ENCODE measurements around the gene CAMK1G.

CAMK1G gene

DNA sequence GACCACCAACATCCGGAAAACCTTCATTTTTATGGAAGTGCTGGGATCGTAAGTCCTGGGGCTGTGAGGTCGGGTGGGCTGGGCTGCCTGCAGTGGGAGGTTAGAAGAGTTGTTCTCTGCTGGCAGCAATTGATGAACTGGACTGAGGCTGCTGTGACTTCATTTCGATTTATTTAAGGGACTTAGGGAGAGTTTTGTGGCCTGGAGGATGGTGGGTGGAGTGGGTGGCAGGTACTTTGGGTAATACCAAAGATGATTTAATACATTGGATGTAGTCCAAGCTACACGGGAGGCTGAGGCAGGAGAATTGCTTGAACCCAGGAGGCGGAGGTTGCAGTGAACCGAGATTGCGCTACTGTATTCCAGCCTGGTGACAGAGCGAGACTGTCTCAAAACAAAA lies 11.5 kb downstream of the CAMK1G start:
- H3K4me3 ChIP-seq (ENCODE audit: control insufficient read depth, low read depth, low read length): no peak overlapping the region
- DNase-seq (ENCODE audit: low read depth): no peak
- TF ChIP-seq, protein P1, sequence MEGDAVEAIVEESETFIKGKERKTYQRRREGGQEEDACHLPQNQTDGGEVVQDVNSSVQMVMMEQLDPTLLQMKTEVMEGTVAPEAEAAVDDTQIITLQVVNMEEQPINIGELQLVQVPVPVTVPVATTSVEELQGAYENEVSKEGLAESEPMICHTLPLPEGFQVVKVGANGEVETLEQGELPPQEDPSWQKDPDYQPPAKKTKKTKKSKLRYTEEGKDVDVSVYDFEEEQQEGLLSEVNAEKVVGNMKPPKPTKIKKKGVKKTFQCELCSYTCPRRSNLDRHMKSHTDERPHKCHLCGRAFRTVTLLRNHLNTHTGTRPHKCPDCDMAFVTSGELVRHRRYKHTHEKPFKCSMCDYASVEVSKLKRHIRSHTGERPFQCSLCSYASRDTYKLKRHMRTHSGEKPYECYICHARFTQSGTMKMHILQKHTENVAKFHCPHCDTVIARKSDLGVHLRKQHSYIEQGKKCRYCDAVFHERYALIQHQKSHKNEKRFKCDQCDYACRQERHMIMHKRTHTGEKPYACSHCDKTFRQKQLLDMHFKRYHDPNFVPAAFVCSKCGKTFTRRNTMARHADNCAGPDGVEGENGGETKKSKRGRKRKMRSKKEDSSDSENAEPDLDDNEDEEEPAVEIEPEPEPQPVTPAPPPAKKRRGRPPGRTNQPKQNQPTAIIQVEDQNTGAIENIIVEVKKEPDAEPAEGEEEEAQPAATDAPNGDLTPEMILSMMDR (conservative IDR thresholded peaks at IDR 0.05; ENCODE audit: control insufficient read depth, insufficient read depth, low read depth, low read length): no peak

DNA sequence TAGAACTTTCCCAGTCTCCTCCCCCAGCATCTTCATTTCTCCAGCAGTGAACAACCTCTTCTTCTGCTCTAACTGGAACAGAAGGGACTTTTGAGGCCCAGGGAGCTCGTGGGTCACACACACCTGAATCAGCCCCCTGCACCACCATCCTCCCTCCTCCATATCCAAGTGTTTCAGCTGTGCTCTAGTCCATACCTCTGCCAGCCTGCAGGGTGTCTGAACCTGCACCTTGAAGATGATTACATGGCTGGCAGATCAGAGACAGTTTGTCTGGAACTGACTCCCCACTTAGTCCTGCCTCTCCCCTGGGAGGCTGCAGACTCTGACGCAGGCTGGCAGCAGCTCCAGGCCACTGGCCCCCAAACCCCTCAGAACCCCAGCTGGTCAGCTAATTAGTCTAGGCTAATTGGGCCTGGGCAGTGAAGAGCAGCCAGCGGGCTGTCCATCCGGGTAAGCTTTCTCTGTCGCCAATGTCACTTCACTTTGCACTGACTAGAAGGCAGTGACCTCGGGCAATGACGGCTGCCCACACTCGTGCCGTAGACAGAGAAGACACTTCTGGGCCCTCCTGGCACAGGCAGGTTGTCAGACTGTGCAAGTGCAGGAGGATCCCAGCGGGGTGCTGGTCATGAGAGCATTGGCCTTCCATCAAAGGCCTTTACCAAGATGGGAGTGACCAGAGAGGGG lies 12.2 kb downstream of the CAMK1G start:
- TF ChIP-seq, protein P1 (conservative IDR thresholded peaks at IDR 0.05; ENCODE audit: control insufficient read depth, insufficient read depth, low read depth, low read length): no peak
- no peak for DNase-seq (ENCODE audit: low read depth)
- H3K4me3 ChIP-seq (ENCODE audit: control insufficient read depth, low read depth, low read length): no peak overlapping the region

DNA sequence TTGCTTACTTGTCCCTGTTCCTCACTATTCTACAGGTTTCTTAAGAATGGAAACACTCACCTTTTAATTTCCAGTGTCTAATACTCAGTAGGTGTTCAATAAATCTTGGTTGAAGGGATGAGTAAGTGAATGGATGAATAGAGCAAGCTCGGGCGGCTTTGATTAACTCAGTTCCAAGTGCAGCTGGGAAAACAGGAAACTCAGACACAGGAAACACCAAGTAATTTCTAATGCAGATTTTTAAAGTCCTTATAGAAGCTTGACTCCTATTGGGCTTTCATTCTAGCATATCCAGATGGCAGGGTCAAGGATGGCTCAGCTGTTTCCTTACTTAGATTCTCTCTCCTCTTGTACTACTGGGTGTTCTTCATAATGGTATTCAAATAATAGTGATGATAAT lies 14.0 kb downstream of the CAMK1G start:
- TF ChIP-seq, protein P1 (conservative IDR thresholded peaks at IDR 0.05; ENCODE audit: control insufficient read depth, insufficient read depth, low read depth, low read length): no peak
- H3K4me3 ChIP-seq (ENCODE audit: control insufficient read depth, low read depth, low read length): no peak overlapping the region
- DNase-seq (ENCODE audit: low read depth): no peak

DNA sequence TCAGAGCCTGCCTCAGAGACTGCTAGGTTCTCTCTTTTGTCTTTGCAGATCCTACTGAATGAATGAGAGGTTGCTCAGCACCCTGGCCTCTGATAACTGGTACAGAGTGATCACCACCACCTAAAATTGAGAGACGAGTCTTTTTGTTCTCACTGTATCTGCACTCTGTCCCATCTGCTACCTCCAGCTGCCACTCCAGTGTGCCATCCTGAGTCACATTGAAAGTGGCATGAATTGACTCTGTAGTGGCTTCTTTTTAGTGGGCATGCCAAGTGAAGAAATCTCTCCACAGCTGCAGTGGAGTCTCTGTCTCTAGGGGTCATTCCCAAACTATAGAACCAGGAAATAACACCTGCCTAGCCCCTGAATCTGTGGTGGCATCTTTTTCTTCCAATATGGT lies 14.7 kb downstream of the CAMK1G start:
- H3K4me3 ChIP-seq (ENCODE audit: control insufficient read depth, low read depth, low read length): no peak overlapping the region
- TF ChIP-seq, protein P1 (conservative IDR thresholded peaks at IDR 0.05; ENCODE audit: control insufficient read depth, insufficient read depth, low read depth, low read length): no peak
- DNase-seq (ENCODE audit: low read depth): no peak

DNA sequence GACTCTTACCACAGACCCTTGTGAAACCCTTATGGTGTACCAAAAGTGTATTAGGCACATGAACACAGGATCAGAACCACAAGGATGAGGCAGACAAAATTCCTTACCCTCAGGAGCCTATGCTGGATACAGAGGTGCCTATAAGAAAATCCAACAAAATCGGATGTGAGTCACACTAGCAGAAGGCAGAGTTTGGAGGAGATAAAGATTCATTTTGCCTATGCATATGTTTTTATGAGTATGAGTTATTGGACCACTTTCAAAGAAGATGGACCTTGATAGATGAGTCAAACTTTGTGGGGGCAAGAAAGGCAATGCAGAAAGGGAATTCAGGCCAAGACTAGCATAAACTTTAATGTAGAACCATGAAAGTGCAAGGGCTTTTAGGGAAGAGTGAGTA lies 17.0 kb downstream of the CAMK1G start:
- TF ChIP-seq, protein P1 (conservative IDR thresholded peaks at IDR 0.05; ENCODE audit: control insufficient read depth, insufficient read depth, low read depth, low read length): no peak
- DNase-seq (ENCODE audit: low read depth): peak; percentile 33
- no peak overlapping the region for H3K4me3 ChIP-seq (ENCODE audit: control insufficient read depth, low read depth, low read length)

DNA sequence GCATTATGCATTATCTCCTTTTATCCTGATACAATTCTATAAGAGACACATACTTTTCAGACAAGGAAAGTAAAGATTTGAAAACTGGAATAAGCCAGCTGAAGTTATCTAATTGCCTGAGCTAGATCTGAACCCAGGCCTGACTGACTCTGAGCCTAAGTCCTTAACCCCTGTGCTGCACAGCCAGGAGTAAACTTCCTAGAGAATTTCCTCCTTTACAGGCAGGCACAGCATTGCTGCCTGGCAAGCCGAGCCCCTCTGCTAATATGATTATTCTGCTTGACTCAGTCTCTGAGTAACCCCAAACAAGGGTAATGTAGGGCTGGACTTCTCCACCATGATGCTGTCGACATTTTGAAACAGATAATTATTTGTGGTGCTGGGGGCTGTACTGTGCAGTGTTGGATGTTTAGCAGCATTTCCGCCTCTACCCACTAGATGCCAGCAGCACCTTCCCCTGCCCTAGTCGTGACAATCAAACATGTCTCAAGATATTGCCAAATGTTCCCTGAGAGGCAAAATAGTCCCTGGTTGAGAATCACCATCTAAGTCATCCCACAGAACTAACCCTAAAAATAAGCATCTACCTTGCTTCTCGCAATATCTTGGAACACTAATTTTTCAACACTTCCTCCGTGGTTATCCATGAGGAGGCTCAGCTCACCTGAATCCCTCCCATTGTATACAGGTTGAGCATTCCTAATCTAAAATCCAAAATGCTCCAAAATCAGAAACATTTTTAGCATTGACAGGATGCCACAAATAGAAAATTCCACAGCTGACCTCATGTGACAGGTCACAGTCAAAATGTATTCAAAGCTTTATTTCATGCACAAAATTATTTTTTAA lies 18.5 kb downstream of the CAMK1G start:
- no peak overlapping the region for H3K4me3 ChIP-seq (ENCODE audit: control insufficient read depth, low read depth, low read length)
- TF ChIP-seq, protein P1 (conservative IDR thresholded peaks at IDR 0.05; ENCODE audit: control insufficient read depth, insufficient read depth, low read depth, low read length): peak; percentile 68
- peak; percentile 56 for DNase-seq (ENCODE audit: low read depth)
